Measurements from ENCODE around the gene PALD1. TPM values are rescaled to one million over a fixed set of nuclear protein-coding genes. Genes with fewer than 3 reads are reported as not detected.

The PALD1 gene
- total and polyA plus RNA-seq, 9 of the 15 experiments (the other 6 are each of a cell fraction or from before 2014, with no cell fraction given), result 0.03 to 0.29 (median 0.09) TPM; not detected in 2

DNA sequence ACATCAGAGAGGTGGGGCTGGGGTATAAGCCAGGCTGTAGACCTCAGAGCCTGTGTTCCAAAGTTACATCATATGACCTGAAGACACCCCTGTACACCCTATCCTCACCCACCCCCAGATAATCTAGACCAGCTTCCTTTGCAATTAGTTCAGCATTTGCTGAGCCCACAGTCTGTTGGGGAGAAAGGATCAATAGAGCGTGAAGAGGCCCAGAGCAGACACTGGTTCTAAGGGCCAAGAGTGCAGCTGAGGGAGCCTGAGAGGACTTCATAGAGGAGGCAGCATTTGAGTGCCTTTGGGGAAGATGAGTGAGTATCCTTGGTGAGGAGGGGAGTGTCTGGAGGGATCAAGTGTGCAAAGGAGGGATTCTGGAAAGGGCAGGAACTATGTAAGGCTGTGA is 65.3 kb downstream of the PALD1 start:
- Histone ChIP-seq H4K20me1 (replicated peaks; ENCODE audit: control insufficient read depth, insufficient read depth, low read length) (0 out of 2 replicates have a peak, but pooled peaks cover 6% of the 10 kb centered on the region), H3K4me2 (ENCODE audit: insufficient read depth, low read length) (no peak overlapping the region), H3K9me3 (replicated peaks; ENCODE audit: control insufficient read depth, insufficient read depth, low read depth, low read length) (no peaks in the 10 kb centered on the region), H3K4me3 (no peak overlapping the region), H3K9me1 (ENCODE audit: control insufficient read depth, insufficient read depth, low read length) (no peaks in the 10 kb centered on the region), H3K4me1 (replicated peaks in 1 of 2; ENCODE audit: control insufficient read depth in 2 of 2, insufficient read depth in 2 of 2, low read length in 2 of 2) (peaks cover 0 to 28% of the 10 kb centered on the region in 2 experiments; a peak in 3 of 5 replicates), H3K27ac (ENCODE audit: extremely low read depth, low read depth, low read length) (no peak overlapping the region), H3K79me2 (ENCODE audit: control insufficient read depth, insufficient read depth, low read length) (no peaks in the 10 kb centered on the region), H3K27me3 (ENCODE audit: control insufficient read depth in 2 of 2, insufficient read depth in 2 of 2, low read length in 2 of 2) (peaks cover 0 to 18% of the 10 kb centered on the region in 2 experiments; a peak in 2 of 5 replicates), H3K36me3 (ENCODE audit: control insufficient read depth, insufficient read depth, low read length) (no peaks in the 10 kb centered on the region), H2AFZ (ENCODE audit: low read depth, low read length) (no peak overlapping the region), H3K9ac (ENCODE audit: insufficient read depth in 1 of 2, low read depth in 2 of 2, low read length in 2 of 2) (no peak overlapping the region; a peak in 1 of 4 replicates)
- no TSS peak for BruUV-seq (replicated peaks)
- DNase-seq (ENCODE audit: extremely low read depth in 1 of 4, low spot score in 3 of 4) (no peak), FAIRE-seq (no peak), ATAC-seq (no peak)
- WGBS (ENCODE audit: insufficient coverage, low coverage, missing lambda C conversion rate), result 38% methylated on average over 1 of the region's 1 CpG
- in situ Hi-C loops (cut with MboI) (no loop called here), intact Hi-C loops (cut with micrococcal nuclease) (loop anchor here (10.0 kb wide), 1 partner anchor 661 kb away; no protein-coding TSS in a partner anchor)
- TF ChIP-seq SP1 (CRISPR knock-in tag; IDR thresholded peaks at IDR 0.05) (no peak), ZFP1 (CRISPR knock-in tag; IDR thresholded peaks at IDR 0.05) (no peak), ILF3 (IDR thresholded peaks at IDR 0.05; ENCODE audit: borderline replicate concordance) (no peak), ZNF347 (CRISPR knock-in tag; IDR thresholded peaks at IDR 0.05; ENCODE audit: low read depth) (no peak)
- TF ChIP-seq, protein P1, sequence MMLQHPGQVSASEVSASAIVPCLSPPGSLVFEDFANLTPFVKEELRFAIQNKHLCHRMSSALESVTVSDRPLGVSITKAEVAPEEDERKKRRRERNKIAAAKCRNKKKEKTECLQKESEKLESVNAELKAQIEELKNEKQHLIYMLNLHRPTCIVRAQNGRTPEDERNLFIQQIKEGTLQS (IDR thresholded peaks at IDR 0.05), result no peak
- TF ChIP-seq, protein P1 (CRISPR knock-in tag; conservative IDR thresholded peaks at IDR 0.05), result no peak
- TF ChIP-seq, protein P2, sequence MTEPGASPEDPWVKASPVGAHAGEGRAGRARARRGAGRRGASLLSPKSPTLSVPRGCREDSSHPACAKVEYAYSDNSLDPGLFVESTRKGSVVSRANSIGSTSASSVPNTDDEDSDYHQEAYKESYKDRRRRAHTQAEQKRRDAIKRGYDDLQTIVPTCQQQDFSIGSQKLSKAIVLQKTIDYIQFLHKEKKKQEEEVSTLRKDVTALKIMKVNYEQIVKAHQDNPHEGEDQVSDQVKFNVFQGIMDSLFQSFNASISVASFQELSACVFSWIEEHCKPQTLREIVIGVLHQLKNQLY (CRISPR knock-in tag; conservative IDR thresholded peaks at IDR 0.05), result no peak
- ChIA-PET POLR2A (interaction anchor here (0.7 to 1.1 kb wide), 4 partner anchors 124 to 327 kb away, joined by 3 to 5 read pairs (median 3); no protein-coding TSS in a partner anchor), CTCF (ENCODE audit: low intra/inter-chr PET ratio) (interaction anchor here (0.7 kb wide), 1 partner anchor 237 kb away, joined by 4 read pairs; no protein-coding TSS in a partner anchor)
